IMR-90 (cell line): ENCODE results near the gene RHOG. TPM values are rescaled to one million over a fixed set of nuclear protein-coding genes. Genes with fewer than 3 reads are reported as not detected.

Experiments used
- ATAC-seq: fragments of 200-7000 bp; cut with Tn5 transposase; 2 replicates; pipeline ENCODE4 v1.9.1; 2020; ENCODE audit warnings: low read depth, mild to moderate bottlenecking, moderate library complexity
- BruUV-seq: library from RNA; stranded (reverse); fragments of 400-500 nt; replicated peaks from 2 replicates; lab custom pipeline; 2021; lab: Mats Ljungman, UMichigan
- CTCF ChIA-PET: fragments of 300-600 bp; formaldehyde crosslinking; extraction: SDS; loops from one replicate; lab custom pipeline; 2021; ENCODE audit warnings: antibody characterized with exemption; lab: Yijun Ruan, JAX
- POLR2A ChIA-PET: fragments of 300-600 bp; sonication (Branson Sonifier 250); formaldehyde crosslinking; loops from one replicate; lab custom pipeline; 2022; ENCODE audit warnings: antibody characterized with exemption; ENCODE audit not compliant: unreplicated experiment; lab: Charles Lee
- DNase-seq: peaks from one replicate; pipeline ENCODE4 v3.0.0; 2013
- H2AFZ ChIP-seq: replicated peaks from 2 replicates; pipeline ENCODE3; 2013; ENCODE audit warnings: low read length, mild to moderate bottlenecking; ENCODE audit not compliant: poor library complexity
- H2AK5ac ChIP-seq: 2 replicates; pipeline ENCODE4 v1.6.1; 2013; ENCODE audit warnings: low read depth, low read length, inconsistent platforms
- H2AK9ac ChIP-seq: replicated peaks from 2 replicates; pipeline ENCODE3; 2013; ENCODE audit warnings: mild to moderate bottlenecking, low read depth, low read length, moderate library complexity; ENCODE audit not compliant: poor library complexity
- H2BK120ac ChIP-seq: 2 replicates; pipeline ENCODE4 v1.6.1; 2013; ENCODE audit warnings: low read depth, low read length, inconsistent platforms
- H2BK15ac ChIP-seq: 3 replicates; pipeline ENCODE4 v1.6.1; 2013; ENCODE audit warnings: low read depth, low read length, inconsistent platforms
- H2BK20ac ChIP-seq: 2 replicates; pipeline ENCODE4 v1.6.1; 2013; ENCODE audit warnings: low read depth, mild to moderate bottlenecking, inconsistent platforms, low read length, moderate library complexity
- H2BK5ac ChIP-seq: 2 replicates; pipeline ENCODE4 v1.6.1; 2013; ENCODE audit warnings: mild to moderate bottlenecking, low read depth, low read length, inconsistent platforms; ENCODE audit not compliant: poor library complexity, severe bottlenecking
- H3K14ac ChIP-seq: replicated peaks from 2 replicates; pipeline ENCODE4 v1.6.1; 2013; ENCODE audit warnings: low read depth, low read length, inconsistent platforms
- H3K18ac ChIP-seq: 2 replicates; pipeline ENCODE4 v1.6.1; 2013; ENCODE audit warnings: low read depth, low read length, control low read depth
- H3K23ac ChIP-seq: 2 replicates; pipeline ENCODE4 v1.6.1; 2013; ENCODE audit warnings: low read depth, low read length, inconsistent platforms
- H3K27ac ChIP-seq: 2 replicates; pipeline ENCODE4 v1.5.1; 2013; ENCODE audit warnings: mild to moderate bottlenecking, control low read depth, low read length; ENCODE audit not compliant: insufficient read depth
- H3K27me3 ChIP-seq: 2 replicates; pipeline ENCODE4 v1.6.1; 2013; ENCODE audit warnings: low read length; ENCODE audit not compliant: control insufficient read depth, insufficient read depth
- H3K36me3 ChIP-seq: 2 replicates; pipeline ENCODE4 v1.6.1; 2013; ENCODE audit warnings: low read length, mixed read lengths; ENCODE audit not compliant: control insufficient read depth, insufficient read depth
- H3K4ac ChIP-seq: 2 replicates; pipeline ENCODE4 v1.6.1; 2013; ENCODE audit warnings: low read depth, low read length, inconsistent platforms
- H3K4me1 ChIP-seq: 2 replicates; pipeline ENCODE4 v1.6.1; 2013; ENCODE audit warnings: low read length, mixed read lengths; ENCODE audit not compliant: control insufficient read depth, insufficient read depth
- H3K4me2 ChIP-seq: 2 replicates; pipeline ENCODE4 v1.6.1; 2013; ENCODE audit warnings: low read depth, mild to moderate bottlenecking, control low read depth, low read length, moderate library complexity
- H3K4me3 ChIP-seq: 2 replicates; pipeline ENCODE4 v1.5.1; 2013; ENCODE audit warnings: low read depth, mild to moderate bottlenecking, control low read depth, low read length, moderate library complexity; ENCODE audit not compliant: insufficient read depth
- H3K56ac ChIP-seq: 2 replicates; pipeline ENCODE4 v1.6.1; 2013; ENCODE audit warnings: low read length, inconsistent platforms; ENCODE audit not compliant: insufficient read depth; ENCODE audit errors: extremely low read depth
- H3K79me1 ChIP-seq, 2 experiments: 2 replicates each; pipeline ENCODE4 v1.6.1; 2013; ENCODE audit warnings: low read length in 2 of 2, inconsistent platforms in 1 of 2, low read depth in 1 of 2
- H3K9ac ChIP-seq: 2 replicates; pipeline ENCODE4 v1.6.1; 2013; ENCODE audit warnings: low read depth, low read length, control low read depth
- H3K9me1 ChIP-seq: 2 replicates; pipeline ENCODE4 v1.6.1; 2013; ENCODE audit warnings: low read length, inconsistent platforms; ENCODE audit not compliant: insufficient read depth
- H3K9me3 ChIP-seq: 2 replicates; pipeline ENCODE4 v1.6.1; 2013; ENCODE audit warnings: low read length; ENCODE audit not compliant: control insufficient read depth, insufficient read depth
- H4K20me1 ChIP-seq: 2 replicates; pipeline ENCODE4 v1.6.1; 2013; ENCODE audit warnings: low read length, inconsistent platforms; ENCODE audit not compliant: insufficient read depth
- H4K5ac ChIP-seq: 2 replicates; pipeline ENCODE4 v1.6.1; 2013; ENCODE audit warnings: mild to moderate bottlenecking, low read depth, low read length, control low read depth
- H4K8ac ChIP-seq, 2 experiments: 2 replicates each; pipeline ENCODE4 v1.6.1; 2013; ENCODE audit warnings: low read depth in 2 of 2, low read length in 2 of 2, control low read depth in 1 of 2, inconsistent platforms in 1 of 2
- H4K91ac ChIP-seq: 2 replicates; pipeline ENCODE4 v1.6.1; 2013; ENCODE audit warnings: low read depth, low read length, inconsistent platforms; ENCODE audit not compliant: insufficient read depth
- BHLHE40 ChIP-seq: fragments of 150-350 bp; IDR thresholded peaks from 2 replicates; pipeline ENCODE4 v1.6.1; 2016; ENCODE audit warnings: mild to moderate bottlenecking, low read depth, low read length
- CEBPB ChIP-seq: IDR thresholded peaks from 2 replicates; pipeline ENCODE4 v1.6.1; 2012; ENCODE audit warnings: low read depth, low read length, improper control_type of control experiment
- CHD1 ChIP-seq: IDR thresholded peaks from 2 replicates; pipeline ENCODE4 v1.6.1; 2012; ENCODE audit warnings: low read depth, low read length, improper control_type of control experiment
- CTCF ChIP-seq: conservative IDR thresholded peaks from 2 replicates; pipeline ENCODE4 v1.5.1; 2012; ENCODE audit warnings: mild to moderate bottlenecking, low read depth, low read length, improper control_type of control experiment
- ELK1 ChIP-seq: fragments of 150-350 bp; IDR thresholded peaks from 2 replicates; pipeline ENCODE4 v1.6.1; 2016; ENCODE audit warnings: low read depth, mild to moderate bottlenecking, low read length, moderate library complexity, borderline replicate concordance
- FOS ChIP-seq: fragments of 150-350 bp; IDR thresholded peaks from 2 replicates; pipeline ENCODE4 v1.6.1; 2016; ENCODE audit warnings: low read depth, low read length
- MAFK ChIP-seq: IDR thresholded peaks from 2 replicates; pipeline ENCODE4 v1.6.1; 2012; ENCODE audit warnings: low read depth, low read length, improper control_type of control experiment
- MAZ ChIP-seq: IDR thresholded peaks from 2 replicates; pipeline ENCODE4 v1.6.1; 2012; ENCODE audit warnings: low read depth, mild to moderate bottlenecking, low read length, improper control_type of control experiment, moderate library complexity, borderline replicate concordance
- MXI1 ChIP-seq: IDR thresholded peaks from 2 replicates; pipeline ENCODE4 v1.6.1; 2012; ENCODE audit warnings: low read depth, mild to moderate bottlenecking, low read length, moderate library complexity, borderline replicate concordance
- NFE2L2 ChIP-seq: fragments of 150-350 bp; IDR thresholded peaks from 2 replicates; pipeline ENCODE4 v1.6.1; 2016; ENCODE audit warnings: low read depth, mild to moderate bottlenecking, low read length
- POLR2A ChIP-seq: IDR thresholded peaks from 2 replicates; pipeline ENCODE4 v1.6.1; 2012; ENCODE audit warnings: mild to moderate bottlenecking, low read depth, low read length
- RAD21 ChIP-seq: IDR thresholded peaks from 2 replicates; pipeline ENCODE4 v1.6.1; 2012; ENCODE audit warnings: low read length, improper control_type of control experiment
- RCOR1 ChIP-seq: IDR thresholded peaks from 2 replicates; pipeline ENCODE4 v1.6.1; 2012; ENCODE audit warnings: mild to moderate bottlenecking, low read length, improper control_type of control experiment; ENCODE audit not compliant: insufficient replicate concordance
- RFX5 ChIP-seq: IDR thresholded peaks from 2 replicates; pipeline ENCODE4 v1.8.0; 2012; ENCODE audit warnings: low read depth, mild to moderate bottlenecking, low read length, moderate library complexity
- SMC3 ChIP-seq: fragments of 150-350 bp; IDR thresholded peaks from 2 replicates; pipeline ENCODE4 v1.6.1; 2016; ENCODE audit warnings: low read depth, mild to moderate bottlenecking, antibody characterized with exemption, low read length, moderate library complexity
- WGBS, 2 experiments: methylation state at CpG; one replicate each; pipeline versions ENCODE4 v1.1.5 to v1.1.7; 2013; ENCODE audit warnings: missing lambda C conversion rate in 2 of 2; ENCODE audit not compliant: insufficient read length in 1 of 2; ENCODE audit errors: extremely low coverage in 2 of 2; 5-methylcytosine and 5-hydroxymethylcytosine counted together
- dilution Hi-C: fragments of 300-500 bp; cut with HindIII; formaldehyde crosslinking; loops from one replicate; pipeline ENCODE4 v1.14.3; 2018; ENCODE audit warnings: low sequenced_read_pairs; ENCODE audit not compliant: unreplicated experiment
- in situ Hi-C: fragments of 300-500 bp; cut with MboI; formaldehyde crosslinking; loops from 3 replicates; pipeline ENCODE4 v1.14.3; 2019; ENCODE audit warnings: low sequenced_read_pairs, inconsistent platforms, mixed read lengths
- intact Hi-C: fragments of 100-400 bp; cut with micrococcal nuclease; formaldehyde crosslinking; loops from 2 replicates; pipeline ENCODE4 v1.10.0; 2022
- polyA plus RNA-seq, 3 experiments: library from polyadenylated mRNA; depleted of rRNA; stranded (reverse); fragments of >200 nt; gene quantifications; 2 replicates each; pipeline ENCODE4 v1.2.3, GENCODE V29; 2012; ENCODE audit warnings: low replicate concordance in 1 of 3
- total RNA-seq: library from RNA; depleted of rRNA; stranded (reverse); fragments of >200 nt; gene quantifications from 2 replicates; pipeline ENCODE4 v1.2.3, GENCODE V29; 2012
- TF ChIP-seq, protein P1 (sequence below): fragments of 150-350 bp; IDR thresholded peaks from 2 replicates; pipeline ENCODE4 v1.6.1; 2017; ENCODE audit warnings: mild to moderate bottlenecking, antibody characterized with exemption, low read length, low read depth

RHOG gene
- total and polyA plus RNA-seq, 2 of the 4 experiments (the other 2 are of a cell fraction), result 16.3 to 114 TPM

GRCh38 chr11:3876613-3877012, 35.9 kb upstream of the RHOG start:
- Histone ChIP-seq H2AK9ac (no peak overlapping the region), H3K27ac (no peak overlapping the region), H3K4me3 (no peak overlapping the region), H2BK120ac (no peak overlapping the region), H3K56ac (no peak overlapping the region), H3K9me3 (no peaks in the 10 kb centered on the region), H2BK20ac (no peak overlapping the region), H3K4me1 (peaks cover 7% of the 10 kb centered on the region; the same call in 1 of the 2 replicates), H3K18ac (no peak overlapping the region), H3K79me1 (peaks cover 28 to 29% of the 10 kb centered on the region in 2 experiments), H4K20me1 (peaks cover 10% of the 10 kb centered on the region; the same call in 1 of the 2 replicates), H2AFZ (no peak overlapping the region), H4K91ac (no peak overlapping the region), H3K27me3 (no peaks in the 10 kb centered on the region), H4K8ac (no peak overlapping the region), H3K9me1 (peaks cover 3% of the 10 kb centered on the region; the same call in 1 of the 2 replicates), H4K5ac (no peak overlapping the region), H3K14ac (no peak overlapping the region), H3K4ac (no peak overlapping the region), H3K4me2 (no peak overlapping the region), H3K23ac (no peak overlapping the region), H3K9ac (no peak overlapping the region), H3K36me3 (no peaks in the 10 kb centered on the region), H2BK15ac (no peak overlapping the region), H2AK5ac (no peak overlapping the region), H2BK5ac (no peak overlapping the region)
- WGBS, 2 experiments, result no CpG with 5 or more reads among the region's 3 CpGs
- in situ Hi-C loops (no loop called here), dilution Hi-C loops (no loop called here), intact Hi-C loops (no loop called here)
- no TSS peak for BruUV-seq
- no peak for ATAC-seq
- ChIA-PET POLR2A (no interaction called here), CTCF (interaction anchor here (1.5 kb wide), 1 partner anchor 22 kb away, joined by 3 read pairs; the partner anchor contains the start of gene STIM1)
- TF ChIP-seq NFE2L2, result no peak
- TF ChIP-seq ELK1, result no peak
- no peak for TF ChIP-seq CTCF
- no peak for TF ChIP-seq FOS
- no peak for TF ChIP-seq MXI1
- no peak for TF ChIP-seq POLR2A
- TF ChIP-seq SMC3, result no peak
- TF ChIP-seq MAZ, result no peak
- TF ChIP-seq, protein P1, sequence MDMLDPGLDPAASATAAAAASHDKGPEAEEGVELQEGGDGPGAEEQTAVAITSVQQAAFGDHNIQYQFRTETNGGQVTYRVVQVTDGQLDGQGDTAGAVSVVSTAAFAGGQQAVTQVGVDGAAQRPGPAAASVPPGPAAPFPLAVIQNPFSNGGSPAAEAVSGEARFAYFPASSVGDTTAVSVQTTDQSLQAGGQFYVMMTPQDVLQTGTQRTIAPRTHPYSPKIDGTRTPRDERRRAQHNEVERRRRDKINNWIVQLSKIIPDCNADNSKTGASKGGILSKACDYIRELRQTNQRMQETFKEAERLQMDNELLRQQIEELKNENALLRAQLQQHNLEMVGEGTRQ, result no peak
- no peak for TF ChIP-seq RAD21
- TF ChIP-seq CHD1, result no peak
- no peak for TF ChIP-seq RCOR1
- TF ChIP-seq BHLHE40, result no peak
- no peak for TF ChIP-seq CEBPB
- TF ChIP-seq MAFK, result no peak
- TF ChIP-seq RFX5, result no peak
- DNase-seq, result no peak
